ENCODE measurements around the gene ANKRD13C.

DNA sequence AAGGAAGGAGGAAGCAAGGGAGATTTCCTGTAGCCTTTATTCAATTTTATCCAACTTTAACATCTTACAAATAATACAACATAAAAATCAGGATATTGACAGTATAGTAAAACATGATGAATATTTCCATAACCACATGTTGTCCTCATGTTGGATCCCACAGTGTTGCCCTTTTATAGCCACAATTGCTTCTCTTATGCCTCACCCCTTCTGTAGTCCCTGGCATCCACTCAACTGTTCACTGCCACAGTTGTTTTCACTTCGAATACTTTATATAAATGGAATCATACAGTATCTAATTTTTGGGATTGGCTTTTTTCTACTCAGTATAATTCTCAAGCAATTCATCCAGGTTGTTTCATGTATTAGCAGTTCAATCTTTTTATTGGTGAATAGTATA, 88.6 kb downstream of the ANKRD13C start:
- TF ChIP-seq EZH2 (IDR thresholded peaks at IDR 0.05; ENCODE audit: low read length) (no peak), CTCF (optimal IDR thresholded peaks at IDR 0.05 in 1 of 3, IDR thresholded peaks at IDR 0.05 in 1 of 3, conservative IDR thresholded peaks at IDR 0.05 in 1 of 3; ENCODE audit: extremely low read depth in 1 of 3, insufficient read depth in 2 of 3, low read length in 3 of 3) (no peak)

All from keratinocyte (primary cell).